Activated CD8-positive, alpha-beta memory T cell treated with anti-CD3 and anti-CD28 coated beads for 48 hours (primary cell): ENCODE data around the gene ANGEL1.

ENCODE experiments used
- DNase-seq, 3 experiments: peaks; one replicate each; pipeline ENCODE4 v3.0.0-alpha.2; 2020; ENCODE audit warnings: low read depth in 2 of 3, low spot score in 2 of 3

The ANGEL1 gene

GRCh38 chr14:76779221-76780057 is 33.2 kb downstream of the ANGEL1 start:
- DNase-seq = no peak

GRCh38 chr14:76778546-76779215 is 34.0 kb downstream of the ANGEL1 start:
- no peak for DNase-seq

- DNase-seq = no peak
Measured at GRCh38 chr14:76777721-76778120, 35.0 kb downstream of the ANGEL1 start.

- no peak for DNase-seq
Measured at GRCh38 chr14:76776428-76777251, 36.0 kb downstream of the ANGEL1 start.

GRCh38 chr14:76775695-76776427 is 36.8 kb downstream of the ANGEL1 start:
- DNase-seq = no peak

GRCh38 chr14:76774821-76775694 is 37.6 kb downstream of the ANGEL1 start:
- DNase-seq = no peak

- no peak for DNase-seq
Measured at GRCh38 chr14:76773956-76774820, 38.5 kb downstream of the ANGEL1 start.

- DNase-seq = no peak
Measured at GRCh38 chr14:76773188-76773885, 39.3 kb downstream of the ANGEL1 start.

GRCh38 chr14:76772300-76773187 is 40.1 kb downstream of the ANGEL1 start:
- no peak for DNase-seq

GRCh38 chr14:76771437-76771980 is 41.2 kb downstream of the ANGEL1 start:
- DNase-seq = no peak

GRCh38 chr14:76770521-76771436 is 41.9 kb downstream of the ANGEL1 start:
- no peak for DNase-seq

- DNase-seq = no peak
Measured at GRCh38 chr14:76769636-76770292, 42.9 kb downstream of the ANGEL1 start.

- no peak for DNase-seq
Measured at GRCh38 chr14:76768671-76769500, 43.8 kb downstream of the ANGEL1 start.
